ENCODE data around the gene PTPN4.
"Not testable (repeated sequence)": the region's sequence is repeated elsewhere in the genome, so short reads cannot be mapped to it uniquely, and the experiment has no call there.

DNA sequence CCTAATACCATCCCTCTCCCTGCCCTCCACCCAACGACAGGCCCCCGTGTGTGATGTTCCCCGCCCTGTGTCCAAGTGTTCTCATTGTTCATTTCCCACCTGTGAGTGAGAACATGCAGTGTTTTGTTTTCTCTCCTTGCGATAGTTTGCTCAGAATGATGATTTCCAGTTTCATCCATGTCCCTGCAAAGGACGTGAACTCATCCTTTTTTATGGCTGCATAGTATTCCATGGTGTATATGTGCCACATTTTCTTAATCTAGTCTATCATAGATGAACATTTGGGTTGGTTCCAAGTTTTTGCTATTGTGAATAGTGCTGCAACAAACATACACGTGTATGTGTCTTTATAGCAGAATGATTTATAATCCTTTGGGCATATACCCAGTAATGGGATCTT, 44.7 kb downstream of the PTPN4 start:
- TF ChIP-seq, protein P1, sequence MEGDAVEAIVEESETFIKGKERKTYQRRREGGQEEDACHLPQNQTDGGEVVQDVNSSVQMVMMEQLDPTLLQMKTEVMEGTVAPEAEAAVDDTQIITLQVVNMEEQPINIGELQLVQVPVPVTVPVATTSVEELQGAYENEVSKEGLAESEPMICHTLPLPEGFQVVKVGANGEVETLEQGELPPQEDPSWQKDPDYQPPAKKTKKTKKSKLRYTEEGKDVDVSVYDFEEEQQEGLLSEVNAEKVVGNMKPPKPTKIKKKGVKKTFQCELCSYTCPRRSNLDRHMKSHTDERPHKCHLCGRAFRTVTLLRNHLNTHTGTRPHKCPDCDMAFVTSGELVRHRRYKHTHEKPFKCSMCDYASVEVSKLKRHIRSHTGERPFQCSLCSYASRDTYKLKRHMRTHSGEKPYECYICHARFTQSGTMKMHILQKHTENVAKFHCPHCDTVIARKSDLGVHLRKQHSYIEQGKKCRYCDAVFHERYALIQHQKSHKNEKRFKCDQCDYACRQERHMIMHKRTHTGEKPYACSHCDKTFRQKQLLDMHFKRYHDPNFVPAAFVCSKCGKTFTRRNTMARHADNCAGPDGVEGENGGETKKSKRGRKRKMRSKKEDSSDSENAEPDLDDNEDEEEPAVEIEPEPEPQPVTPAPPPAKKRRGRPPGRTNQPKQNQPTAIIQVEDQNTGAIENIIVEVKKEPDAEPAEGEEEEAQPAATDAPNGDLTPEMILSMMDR (conservative IDR thresholded peaks at IDR 0.05) = not testable (repeated sequence)
- not testable (repeated sequence) for TF ChIP-seq EZH2 (IDR thresholded peaks at IDR 0.05; ENCODE audit: low read depth)

Data from PC-9 (cell line).